Neuronal stem cell (in vitro differentiated cells): ENCODE measurements around the gene USF3.
A peak's percentile ranks its signal among the peaks of the same experiment; 100 is the strongest.

Experiments used
- DNase-seq: peaks from one replicate; pipeline ENCODE4 v3.0.0-alpha.2; 2013; ENCODE audit warnings: low spot score
- H2AFZ ChIP-seq: one replicate; pipeline ENCODE4 v1.6.1; 2013; ENCODE audit warnings: mild to moderate bottlenecking, low read length, inconsistent platforms
- H2AK5ac ChIP-seq: 2 replicates; pipeline ENCODE4 v1.6.1; 2013; ENCODE audit warnings: low read depth, mild to moderate bottlenecking, inconsistent platforms, low read length, moderate library complexity, mixed read lengths
- H2BK120ac ChIP-seq: 2 replicates; pipeline ENCODE4 v1.6.1; 2013; ENCODE audit warnings: low read depth, mild to moderate bottlenecking, inconsistent platforms, low read length, moderate library complexity, mixed read lengths
- H2BK12ac ChIP-seq: one replicate; pipeline ENCODE4 v1.6.1; 2013; ENCODE audit warnings: low read length, inconsistent platforms
- H2BK15ac ChIP-seq: 2 replicates; pipeline ENCODE4 v1.6.1; 2013; ENCODE audit warnings: mild to moderate bottlenecking, low read length, inconsistent platforms, mixed read lengths
- H2BK5ac ChIP-seq: one replicate; pipeline ENCODE4 v1.6.1; 2013; ENCODE audit warnings: inconsistent platforms, mild to moderate bottlenecking, low read length, moderate library complexity
- H3K14ac ChIP-seq: one replicate; pipeline ENCODE4 v1.6.1; 2013; ENCODE audit warnings: low read length, inconsistent platforms
- H3K18ac ChIP-seq: 2 replicates; pipeline ENCODE4 v1.6.1; 2013; ENCODE audit warnings: low read length, inconsistent platforms
- H3K23ac ChIP-seq: 2 replicates; pipeline ENCODE4 v1.6.1; 2013; ENCODE audit warnings: low read depth, mild to moderate bottlenecking, mixed read lengths, low read length, inconsistent platforms; ENCODE audit not compliant: poor library complexity
- H3K27ac ChIP-seq: replicated peaks from 3 replicates; pipeline ENCODE4 v1.5.1; 2013; ENCODE audit warnings: low read length, inconsistent platforms
- H3K27me3 ChIP-seq, 3 experiments: 2 replicates each; pipeline ENCODE4 v1.6.1; 2013; ENCODE audit warnings: low read length in 3 of 3, mild to moderate bottlenecking in 2 of 3, inconsistent platforms in 1 of 3, low read depth in 1 of 3, mixed read lengths in 1 of 3, moderate library complexity in 1 of 3; ENCODE audit not compliant: control insufficient read depth in 3 of 3, insufficient read depth in 3 of 3
- H3K36me3 ChIP-seq, 2 donors: replicated peaks in 1 of 2; 2 replicates each; pipeline ENCODE4 v1.6.1; 2013; ENCODE audit warnings: low read length in 2 of 2; ENCODE audit not compliant: control insufficient read depth in 2 of 2, insufficient read depth in 2 of 2
- H3K4ac ChIP-seq: 2 replicates; pipeline ENCODE4 v1.6.1; 2013; ENCODE audit warnings: inconsistent platforms, mild to moderate bottlenecking, low read length, moderate library complexity
- H3K4me1 ChIP-seq, 2 donors: 1 replicate in 1 of 2; 2 replicates in 1 of 2; pipeline ENCODE4 v1.6.1; 2013; ENCODE audit warnings: low read length in 2 of 2, low read depth in 1 of 2; ENCODE audit not compliant: control insufficient read depth in 2 of 2, insufficient read depth in 1 of 2
- H3K4me2 ChIP-seq: one replicate; pipeline ENCODE4 v1.6.1; 2013; ENCODE audit warnings: mild to moderate bottlenecking, low read length, inconsistent platforms; ENCODE audit not compliant: insufficient read depth, poor library complexity, severe bottlenecking
- H3K4me3 ChIP-seq, 2 donors: 2 replicates each; pipeline ENCODE4 v1.5.1; 2013; ENCODE audit warnings: low read length in 2 of 2, mild to moderate bottlenecking in 2 of 2, inconsistent platforms in 1 of 2, moderate library complexity in 1 of 2
- H3K79me1 ChIP-seq: one replicate; pipeline ENCODE4 v1.6.1; 2013; ENCODE audit warnings: low read depth, mild to moderate bottlenecking, inconsistent platforms, low read length, moderate library complexity
- H3K9ac ChIP-seq: one replicate; pipeline ENCODE4 v1.6.1; 2013; ENCODE audit warnings: mild to moderate bottlenecking, low read depth, low read length, inconsistent platforms; ENCODE audit not compliant: poor library complexity
- H3K9me3 ChIP-seq, 2 donors: replicated peaks in 1 of 2; 2 replicates each; pipeline versions ENCODE3 to v1.6.1; 2013; ENCODE audit warnings: low read length in 2 of 2, mild to moderate bottlenecking in 2 of 2, inconsistent platforms in 1 of 2, low read depth in 1 of 2, mixed read lengths in 1 of 2, moderate library complexity in 1 of 2; ENCODE audit not compliant: control insufficient read depth in 2 of 2, insufficient read depth in 1 of 2
- H4K8ac ChIP-seq: one replicate; pipeline ENCODE4 v1.6.1; 2013; ENCODE audit warnings: low read depth, mild to moderate bottlenecking, inconsistent platforms, low read length, moderate library complexity
- H4K91ac ChIP-seq: one replicate; pipeline ENCODE4 v1.6.1; 2013; ENCODE audit warnings: low read length, low read depth, mild to moderate bottlenecking, inconsistent platforms; ENCODE audit not compliant: poor library complexity
- WGBS, 2 donors: extraction: QIAGEN DNeasy Blood & Tissue Kit; methylation state at CpG; one replicate each; pipeline ENCODE4 v1.1.7; 2013; ENCODE audit warnings: missing lambda C conversion rate in 2 of 2, mixed read lengths in 1 of 2; ENCODE audit not compliant: insufficient read length in 2 of 2, insufficient replicate concordance in 1 of 2; ENCODE audit errors: extremely low coverage in 2 of 2; 5-methylcytosine and 5-hydroxymethylcytosine counted together

USF3 gene

GRCh38 chr3:113626503-113627371, 69.7 kb downstream of the USF3 start:
- H3K4me3 ChIP-seq = no peak overlapping the region
- no peaks in the 10 kb centered on the region for H3K9me3 ChIP-seq
- H4K8ac ChIP-seq = no peak overlapping the region
- no peak overlapping the region for H2BK120ac ChIP-seq
- no CpG with 5 or more reads among the region's 10 CpGs for WGBS, 2 donors
- H2AK5ac ChIP-seq = no peak overlapping the region
- H3K4ac ChIP-seq = no peak overlapping the region
- peak; percentile 58 for DNase-seq
- no peak overlapping the region for H3K23ac ChIP-seq
- H2AFZ ChIP-seq = peak overlapping the region; percentile 44
- no peak overlapping the region for H3K27ac ChIP-seq
- peaks cover 0 to 7% (median 0%) of the 10 kb centered on the region in 3 experiments for H3K27me3 ChIP-seq
- H2BK15ac ChIP-seq = no peak overlapping the region
- H3K36me3 ChIP-seq = no peaks in the 10 kb centered on the region
- no peaks in the 10 kb centered on the region for H3K79me1 ChIP-seq
- no peak overlapping the region for H2BK5ac ChIP-seq
- no peak overlapping the region for H3K18ac ChIP-seq
- no peak overlapping the region for H3K4me2 ChIP-seq
- no peaks in the 10 kb centered on the region for H3K4me1 ChIP-seq
- H4K91ac ChIP-seq = no peak overlapping the region
- H3K9ac ChIP-seq = no peak overlapping the region
- H3K14ac ChIP-seq = no peak overlapping the region
- H2BK12ac ChIP-seq = no peak overlapping the region

DNA sequence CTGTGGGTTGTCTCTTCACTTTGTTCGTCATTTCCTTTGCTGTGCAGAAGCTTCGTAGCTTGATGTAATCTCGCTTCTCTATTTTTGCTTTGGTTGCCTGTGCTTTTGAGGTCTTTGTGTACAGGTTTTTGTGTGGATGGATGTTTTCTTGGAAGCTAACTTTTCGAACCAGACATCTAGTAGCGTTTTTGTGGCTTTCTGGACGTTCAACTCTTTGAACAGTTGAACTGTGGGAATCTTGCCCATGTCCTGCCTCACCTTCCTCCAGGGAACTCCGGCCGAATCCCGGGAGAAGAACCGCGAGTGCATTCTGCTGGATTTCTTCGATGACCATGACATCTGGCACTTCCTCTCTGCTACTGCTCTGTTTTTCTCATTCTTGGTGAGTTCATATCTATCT, 70.6 kb downstream of the USF3 start:
- no peaks in the 10 kb centered on the region for H3K9me3 ChIP-seq
- H3K27ac ChIP-seq = no peak overlapping the region
- no peak overlapping the region for H3K9ac ChIP-seq
- H3K4me3 ChIP-seq = no peak overlapping the region
- H3K36me3 ChIP-seq = no peaks in the 10 kb centered on the region
- no peak overlapping the region for H4K91ac ChIP-seq
- no peak overlapping the region for H2BK120ac ChIP-seq
- H2BK12ac ChIP-seq = no peak overlapping the region
- H2BK15ac ChIP-seq = no peak overlapping the region
- H3K4ac ChIP-seq = no peak overlapping the region
- no peak overlapping the region for H2BK5ac ChIP-seq
- H4K8ac ChIP-seq = no peak overlapping the region
- H3K4me1 ChIP-seq = no peaks in the 10 kb centered on the region
- H3K23ac ChIP-seq = no peak overlapping the region
- H3K27me3 ChIP-seq = peaks cover 0 to 7% (median 0%) of the 10 kb centered on the region in 3 experiments
- H3K18ac ChIP-seq = no peak overlapping the region
- H3K4me2 ChIP-seq = no peak overlapping the region
- no peak overlapping the region for H2AK5ac ChIP-seq
- WGBS, 2 donors = no CpG with 5 or more reads among the region's 12 CpGs
- no peaks in the 10 kb centered on the region for H3K79me1 ChIP-seq
- no peak for DNase-seq
- H3K14ac ChIP-seq = no peak overlapping the region
- H2AFZ ChIP-seq = no peak overlapping the region

GRCh38 chr3:113623811-113624210, 72.6 kb downstream of the USF3 start:
- H2BK120ac ChIP-seq = no peak overlapping the region
- no peak overlapping the region for H3K14ac ChIP-seq
- H2AFZ ChIP-seq = peak overlapping the region; percentile 32
- H3K79me1 ChIP-seq = no peaks in the 10 kb centered on the region
- H2AK5ac ChIP-seq = no peak overlapping the region
- no peaks in the 10 kb centered on the region for H3K4me1 ChIP-seq
- no peak for DNase-seq
- WGBS, 2 donors = no CpG with 5 or more reads among the region's 7 CpGs
- H3K27ac ChIP-seq = no peak overlapping the region
- H4K91ac ChIP-seq = no peak overlapping the region
- no peaks in the 10 kb centered on the region for H3K36me3 ChIP-seq
- no peak overlapping the region for H2BK5ac ChIP-seq
- no peak overlapping the region for H2BK15ac ChIP-seq
- H3K27me3 ChIP-seq = peaks cover 0 to 7% (median 0%) of the 10 kb centered on the region in 3 experiments
- H3K18ac ChIP-seq = no peak overlapping the region
- no peak overlapping the region for H3K9ac ChIP-seq
- H2BK12ac ChIP-seq = no peak overlapping the region
- no peak overlapping the region for H3K23ac ChIP-seq
- H3K4me2 ChIP-seq = no peak overlapping the region
- H3K4ac ChIP-seq = no peak overlapping the region
- no peak overlapping the region for H3K4me3 ChIP-seq
- H3K9me3 ChIP-seq = no peaks in the 10 kb centered on the region
- H4K8ac ChIP-seq = no peak overlapping the region

GRCh38 chr3:113623324-113623723, 73.1 kb downstream of the USF3 start:
- H3K27me3 ChIP-seq = peaks cover 0 to 7% (median 0%) of the 10 kb centered on the region in 3 experiments
- H2AK5ac ChIP-seq = no peak overlapping the region
- no peak overlapping the region for H4K8ac ChIP-seq
- H3K4ac ChIP-seq = no peak overlapping the region
- H3K4me2 ChIP-seq = peak overlapping the region; percentile 32
- no peak overlapping the region for H3K9ac ChIP-seq
- no peaks in the 10 kb centered on the region for H3K4me1 ChIP-seq
- H3K4me3 ChIP-seq = no peak overlapping the region
- H3K14ac ChIP-seq = no peak overlapping the region
- no peak overlapping the region for H2BK15ac ChIP-seq
- no peak overlapping the region for H2BK12ac ChIP-seq
- no peaks in the 10 kb centered on the region for H3K36me3 ChIP-seq
- peak overlapping the region; percentile 32 for H2AFZ ChIP-seq
- H3K18ac ChIP-seq = peak overlapping the region; percentile 54
- H2BK120ac ChIP-seq = no peak overlapping the region
- no peak overlapping the region for H3K23ac ChIP-seq
- H3K9me3 ChIP-seq = no peaks in the 10 kb centered on the region
- no peak overlapping the region for H4K91ac ChIP-seq
- H3K27ac ChIP-seq = no peak overlapping the region
- H3K79me1 ChIP-seq = no peaks in the 10 kb centered on the region
- no peak for DNase-seq
- no CpG with 5 or more reads among the region's 19 CpGs for WGBS, 2 donors
- no peak overlapping the region for H2BK5ac ChIP-seq
